ENCODE data around the gene WBP2. TPM values are rescaled to one million over a fixed set of nuclear protein-coding genes. Genes with fewer than 3 reads are reported as not detected.
"Not testable (repeated sequence)": the region's sequence is repeated elsewhere in the genome, so short reads cannot be mapped to it uniquely, and the experiment has no call there.

Gene WBP2
- polyA plus RNA-seq, 6 donors from 2014 or later, result 73.4 to 134 (median 87.6) TPM

DNA sequence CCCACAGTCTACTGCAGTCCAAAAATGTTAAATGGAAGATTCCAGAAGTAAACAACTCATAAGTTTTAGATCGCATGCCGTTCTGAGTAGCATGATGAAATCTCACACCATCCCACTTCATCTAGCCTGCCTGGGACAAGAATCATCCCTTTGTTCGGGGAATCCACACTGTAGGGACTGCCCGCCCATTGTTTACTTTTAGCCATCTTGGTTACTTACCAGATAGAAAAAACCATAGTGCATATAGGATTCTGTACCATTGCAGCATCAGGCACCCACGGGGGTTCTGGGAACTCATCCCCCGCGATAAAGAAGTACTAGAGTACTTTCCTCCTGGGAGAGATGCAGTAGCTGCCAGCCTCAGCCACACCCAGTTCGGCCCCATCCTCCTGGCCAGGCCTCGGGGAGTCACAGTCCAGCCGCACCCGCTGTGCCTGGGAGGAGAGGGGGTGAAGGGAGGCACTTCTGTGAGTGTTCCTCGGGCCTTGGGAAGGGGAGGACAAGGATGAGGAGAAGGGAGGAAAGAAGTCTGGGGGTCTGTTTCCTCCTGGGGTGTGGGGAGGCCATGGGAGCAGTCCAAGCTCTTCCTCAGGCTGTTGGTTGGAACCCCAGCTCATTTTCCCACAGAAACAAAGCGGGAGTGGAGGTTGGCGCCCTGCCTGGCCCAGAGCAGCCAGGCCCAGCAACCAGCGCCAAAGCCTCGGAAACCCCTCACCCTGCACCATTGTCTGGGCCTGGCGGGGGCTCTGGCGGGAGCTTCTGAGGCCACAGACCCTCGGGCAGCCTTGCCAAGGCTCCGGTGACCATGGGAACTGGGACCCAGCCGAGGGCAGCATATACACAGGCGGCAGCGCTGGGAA, 14.4 kb upstream of the WBP2 start:
- Mint-ChIP-seq H3K4me1 (peaks cover 6 to 12% (median 7%) of the 10 kb centered on the region in 3 donors), H3K9me3 (no peaks in the 10 kb centered on the region), H3K4me3 (no peak overlapping the region), H3K36me3 (no peaks in the 10 kb centered on the region), H3K27ac (peak overlapping the region in 1 of 6 donors; percentile 65), H3K27me3 (no peaks in the 10 kb centered on the region)
- DNase-seq (no peak), ATAC-seq (ENCODE audit: low read depth in 2 of 2) (no peak)

DNA sequence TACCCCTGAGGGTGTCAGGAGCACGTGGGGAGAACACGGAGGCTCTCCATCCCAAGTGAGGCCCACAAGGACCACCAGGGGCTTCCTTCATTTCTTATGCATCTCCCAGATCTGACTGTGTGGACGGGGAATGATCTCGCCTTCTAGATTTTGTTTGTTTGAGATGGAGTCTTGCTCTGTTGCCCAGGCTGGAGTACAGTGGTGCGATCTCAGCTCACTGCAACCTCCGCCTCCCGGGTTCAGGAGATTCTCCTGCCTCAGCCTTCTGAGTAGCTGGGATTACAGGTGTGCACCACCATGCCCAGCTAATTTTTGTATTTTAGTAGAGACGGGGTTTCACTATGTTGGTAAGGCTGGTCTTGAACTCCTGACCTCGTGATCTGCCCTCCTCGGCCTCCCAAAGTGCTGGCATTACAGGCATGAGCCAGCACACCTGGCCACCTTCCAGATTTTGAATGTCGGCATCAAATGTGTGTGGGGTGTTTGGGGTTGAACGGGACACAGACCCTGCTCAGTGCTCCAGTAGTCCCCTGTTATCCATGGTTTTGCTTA, 13.7 kb upstream of the WBP2 start:
- peaks cover 13 to 19% (median 14%) of the 10 kb centered on the region in 3 donors for H3K4me1 Mint-ChIP-seq
- ATAC-seq (ENCODE audit: low read depth in 2 of 2); H3K36me3 Mint-ChIP-seq; H3K9me3 Mint-ChIP-seq; H3K27me3 Mint-ChIP-seq; DNase-seq; H3K27ac Mint-ChIP-seq; H3K4me3 Mint-ChIP-seq: not testable (repeated sequence)

DNA sequence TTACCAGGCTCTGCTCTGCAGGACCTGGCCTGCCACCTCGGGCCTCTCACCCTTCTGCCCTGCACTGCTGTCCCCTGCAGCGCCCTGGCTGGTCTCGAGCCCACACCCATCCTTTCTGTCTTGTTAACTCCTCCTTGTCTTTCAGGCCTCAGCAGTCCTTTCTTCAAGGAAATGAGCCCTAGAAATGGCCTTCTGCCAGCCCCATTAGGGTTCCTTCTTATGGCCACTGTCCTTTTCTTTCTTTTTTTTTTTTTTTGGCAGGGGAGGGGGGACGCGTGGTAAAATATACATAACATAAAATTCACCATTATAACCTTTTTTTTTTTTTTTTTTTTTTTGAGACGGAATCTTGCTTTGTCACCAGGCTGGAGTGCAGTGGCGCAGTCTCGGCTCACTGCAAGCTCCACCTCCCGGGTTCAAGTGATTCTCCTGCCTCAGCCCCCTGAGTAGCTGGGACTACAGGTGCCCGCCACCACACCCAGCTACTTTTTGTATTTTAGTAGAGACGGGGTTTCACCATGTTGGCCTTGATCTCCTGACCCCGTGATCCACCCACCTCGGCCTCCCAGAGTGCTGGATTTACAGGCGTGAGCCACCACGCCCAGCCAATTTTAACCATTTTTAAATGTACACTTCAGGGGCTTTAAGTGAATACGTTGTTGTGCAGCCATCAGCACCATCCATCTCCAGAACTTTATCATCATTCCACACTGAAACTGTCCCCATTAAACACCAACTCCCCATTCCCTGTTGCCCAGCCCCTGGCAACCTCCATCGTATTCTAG, 10.5 kb upstream of the WBP2 start:
- Mint-ChIP-seq H3K4me3 (peak overlapping the region in 1 of 8 donors; percentile 53), H3K27ac (peak overlapping the region; percentile 52 to 97 (median 87)), H3K4me1 (peaks cover 13 to 29% (median 21%) of the 10 kb centered on the region in 3 donors)
- not testable (repeated sequence) for H3K36me3 Mint-ChIP-seq; H3K9me3 Mint-ChIP-seq; H3K27me3 Mint-ChIP-seq; DNase-seq; ATAC-seq (ENCODE audit: low read depth in 2 of 2)

DNA sequence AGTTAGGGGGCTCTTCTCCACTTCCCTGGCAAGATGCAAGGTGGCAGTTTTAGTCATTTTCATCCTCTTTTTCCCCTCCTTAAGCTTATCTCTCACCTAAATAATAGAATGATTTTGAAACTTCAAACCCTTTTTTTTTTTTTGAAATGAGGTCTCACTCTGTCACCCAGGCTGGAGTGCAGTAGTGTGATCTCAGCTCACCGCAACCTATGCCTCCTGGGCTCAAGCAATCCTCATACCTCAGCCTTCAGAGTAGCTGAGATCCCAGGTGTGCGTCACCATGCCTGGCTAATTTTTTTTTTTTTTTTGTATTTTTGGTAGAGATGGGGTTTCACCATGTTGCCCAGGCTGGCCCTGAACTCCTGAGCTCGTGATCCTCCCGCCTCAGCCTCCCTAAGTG, 9.8 kb upstream of the WBP2 start:
- H3K27ac Mint-ChIP-seq, result peak overlapping the region; percentile 61 to 97 (median 95)
- H3K9me3 Mint-ChIP-seq, DNase-seq, H3K27me3 Mint-ChIP-seq, H3K36me3 Mint-ChIP-seq: not testable (repeated sequence)
- H3K4me1 Mint-ChIP-seq, result peaks cover 13 to 30% (median 21%) of the 10 kb centered on the region in 3 donors
- peak overlapping the region in 2 of 8 donors; percentile 46 to 55 for H3K4me3 Mint-ChIP-seq
- peak; percentile 6 to 20 for ATAC-seq (ENCODE audit: low read depth in 2 of 2)

DNA sequence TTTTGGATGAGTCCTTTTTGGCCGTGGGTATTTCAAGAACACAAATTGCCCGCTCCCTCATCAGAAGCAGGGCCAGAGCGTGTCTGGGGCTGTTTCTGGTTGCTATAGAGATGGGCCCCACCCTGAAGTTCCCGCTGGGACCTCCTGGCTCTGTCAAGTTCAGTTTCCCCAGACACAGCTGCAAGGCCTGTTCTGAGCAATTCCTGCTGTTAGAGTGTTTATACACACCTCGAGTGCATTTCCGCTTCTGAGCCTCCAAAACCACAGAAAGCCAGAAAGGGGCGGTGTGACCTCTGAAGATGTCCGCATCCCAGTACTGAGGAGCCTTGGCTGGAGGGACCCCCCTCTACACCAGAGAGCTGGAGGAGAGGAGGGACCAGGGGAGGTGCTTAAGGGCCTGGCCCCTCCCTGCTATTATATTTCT, 9.3 kb upstream of the WBP2 start:
- Mint-ChIP-seq H3K4me1 (peaks cover 13 to 31% (median 22%) of the 10 kb centered on the region in 3 donors), H3K36me3 (no peaks in the 10 kb centered on the region), H3K27me3 (no peaks in the 10 kb centered on the region), H3K9me3 (no peaks in the 10 kb centered on the region), H3K4me3 (peak overlapping the region in 7 of 8 donors; percentile 15 to 83 (median 55)), H3K27ac (peak overlapping the region; percentile 87 to 97 (median 95))
- ATAC-seq (ENCODE audit: low read depth in 2 of 2) (peak; percentile 90 to 92), DNase-seq (peak; percentile 70)

DNA sequence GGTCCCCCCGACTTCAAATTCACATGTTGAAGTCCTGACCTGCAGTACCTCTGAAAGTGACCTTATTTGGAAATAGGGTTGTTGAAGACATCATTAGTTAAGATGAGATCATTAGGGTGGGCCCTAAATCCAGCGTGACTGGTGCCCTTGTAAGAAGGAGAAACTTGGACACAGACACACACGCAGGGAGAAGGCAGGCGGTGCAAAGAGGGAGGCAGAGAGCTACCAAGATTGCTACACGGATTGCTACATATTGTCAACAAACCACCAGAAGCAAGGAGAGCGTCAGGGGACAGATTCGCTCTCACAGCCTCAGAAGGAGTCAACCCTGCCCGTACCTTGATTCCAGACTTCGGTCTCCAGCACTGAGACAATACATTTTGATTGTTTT, 6.8 kb upstream of the WBP2 start:
- no peaks in the 10 kb centered on the region for H3K9me3 Mint-ChIP-seq
- peaks cover 19 to 53% (median 31%) of the 10 kb centered on the region in 3 donors for H3K4me1 Mint-ChIP-seq

DNA sequence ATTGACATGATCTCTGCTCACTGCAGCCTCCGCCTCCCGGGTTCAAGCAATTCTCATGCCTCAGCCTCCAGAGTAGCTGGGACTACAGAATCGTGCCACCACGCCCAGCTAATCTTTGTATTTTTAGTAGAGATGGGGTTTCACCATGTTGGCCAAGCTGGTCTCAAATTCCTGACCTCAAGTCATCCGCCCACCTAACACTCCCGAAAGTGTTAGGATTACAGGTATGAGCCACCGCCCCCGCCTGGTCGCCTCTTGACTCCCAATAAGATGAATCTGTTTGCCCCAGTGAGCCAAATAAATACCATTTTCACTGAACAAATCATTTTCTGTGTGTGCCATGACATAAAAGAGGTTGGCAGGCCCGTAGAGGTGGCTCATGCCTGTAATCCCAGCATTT, 4.2 kb upstream of the WBP2 start:
- Mint-ChIP-seq H3K4me1 (peaks cover 18 to 50% (median 32%) of the 10 kb centered on the region in 3 donors), H3K4me3 (peak overlapping the region in 5 of 8 donors; percentile 24 to 85 (median 52)), H3K27ac (peak overlapping the region in 3 of 6 donors; percentile 75 to 88 (median 81))
- ATAC-seq (ENCODE audit: low read depth in 2 of 2); H3K9me3 Mint-ChIP-seq; H3K36me3 Mint-ChIP-seq; DNase-seq; H3K27me3 Mint-ChIP-seq: not testable (repeated sequence)

More for the DNA sequence above, 6.8 kb upstream of the WBP2 start:
- DNase-seq (no peak), ATAC-seq (ENCODE audit: low read depth in 2 of 2) (no peak)
- H3K4me3 Mint-ChIP-seq, result peak overlapping the region in 1 of 8 donors; percentile 50
- H3K36me3 Mint-ChIP-seq, result no peaks in the 10 kb centered on the region
- no peaks in the 10 kb centered on the region for H3K27me3 Mint-ChIP-seq
- H3K27ac Mint-ChIP-seq, result peak overlapping the region in 4 of 6 donors; percentile 82 to 92 (median 89)

DNA sequence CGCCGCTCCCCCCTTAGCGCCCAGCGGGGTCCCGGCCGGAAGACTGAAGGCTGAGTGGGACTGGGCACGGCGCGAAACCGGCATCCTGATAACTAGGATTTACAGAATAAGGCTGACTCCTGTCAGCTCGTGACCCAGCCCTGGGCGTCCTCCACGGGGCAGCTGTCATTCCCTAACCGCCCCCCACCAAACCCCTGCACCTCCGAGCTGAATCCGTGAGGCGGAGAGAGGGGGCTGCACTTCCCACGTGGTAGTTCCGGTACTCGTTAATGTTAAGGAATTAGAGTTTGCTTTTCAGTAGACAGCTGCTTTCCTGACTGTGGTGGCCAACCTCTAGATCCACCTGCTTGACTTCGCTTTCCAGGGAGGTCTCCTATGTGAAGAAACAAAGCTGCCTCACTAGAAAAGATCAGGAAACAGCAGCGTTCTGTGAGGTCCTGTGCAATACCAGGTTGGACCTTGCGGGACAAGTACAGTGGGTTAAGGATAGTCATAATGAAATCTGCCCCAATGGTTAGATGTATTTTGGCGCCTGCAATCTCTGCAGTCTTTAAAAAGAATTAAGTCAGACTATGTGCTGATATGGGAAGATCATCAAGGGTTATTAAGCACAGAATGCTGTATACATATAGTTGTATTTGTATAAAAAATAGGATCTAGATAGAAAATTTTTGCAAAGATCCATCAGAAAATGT, 1.1 kb upstream of the WBP2 start:
- no peak for ATAC-seq (ENCODE audit: low read depth in 2 of 2)
- peak overlapping the region in 4 of 6 donors; percentile 85 to 96 (median 92) for H3K27ac Mint-ChIP-seq
- no peaks in the 10 kb centered on the region for H3K27me3 Mint-ChIP-seq
- no peak for DNase-seq
- H3K4me3 Mint-ChIP-seq, result peak overlapping the region in 1 of 8 donors; percentile 93
- no peaks in the 10 kb centered on the region for H3K9me3 Mint-ChIP-seq
- peaks cover 20 to 55% (median 43%) of the 10 kb centered on the region in 3 donors for H3K4me1 Mint-ChIP-seq
- H3K36me3 Mint-ChIP-seq, result no peaks in the 10 kb centered on the region

DNA sequence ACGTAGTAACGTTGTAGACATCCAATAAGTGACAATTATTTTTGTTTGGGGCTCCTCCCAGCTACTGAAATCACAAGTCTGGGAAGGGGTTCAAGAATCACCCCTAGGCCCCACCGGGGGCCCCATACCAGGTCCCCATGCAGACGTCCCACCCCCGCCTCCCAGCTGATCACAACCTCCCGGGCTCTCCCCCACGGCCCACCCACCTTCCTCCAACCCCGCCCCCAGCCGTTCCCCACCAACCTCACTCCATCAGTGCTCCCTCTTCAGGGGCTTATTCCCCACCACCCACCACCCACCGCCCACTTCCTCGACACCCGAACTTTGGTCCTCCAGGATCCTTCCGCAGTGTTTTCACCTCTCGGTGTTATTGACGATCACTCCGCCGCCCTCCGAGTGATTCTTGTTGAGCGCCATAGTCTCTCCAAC, 240 bp downstream of the WBP2 start:
- H3K4me1 Mint-ChIP-seq, result peaks cover 20 to 55% (median 38%) of the 10 kb centered on the region in 3 donors
- no peak overlapping the region for H3K4me3 Mint-ChIP-seq
- no peaks in the 10 kb centered on the region for H3K36me3 Mint-ChIP-seq
- H3K27ac Mint-ChIP-seq, result no peak overlapping the region
- ATAC-seq (ENCODE audit: low read depth in 2 of 2) (peak; percentile 2 to 4), DNase-seq (no peak)
- no peaks in the 10 kb centered on the region for H3K27me3 Mint-ChIP-seq
- H3K9me3 Mint-ChIP-seq, result no peaks in the 10 kb centered on the region

DNA sequence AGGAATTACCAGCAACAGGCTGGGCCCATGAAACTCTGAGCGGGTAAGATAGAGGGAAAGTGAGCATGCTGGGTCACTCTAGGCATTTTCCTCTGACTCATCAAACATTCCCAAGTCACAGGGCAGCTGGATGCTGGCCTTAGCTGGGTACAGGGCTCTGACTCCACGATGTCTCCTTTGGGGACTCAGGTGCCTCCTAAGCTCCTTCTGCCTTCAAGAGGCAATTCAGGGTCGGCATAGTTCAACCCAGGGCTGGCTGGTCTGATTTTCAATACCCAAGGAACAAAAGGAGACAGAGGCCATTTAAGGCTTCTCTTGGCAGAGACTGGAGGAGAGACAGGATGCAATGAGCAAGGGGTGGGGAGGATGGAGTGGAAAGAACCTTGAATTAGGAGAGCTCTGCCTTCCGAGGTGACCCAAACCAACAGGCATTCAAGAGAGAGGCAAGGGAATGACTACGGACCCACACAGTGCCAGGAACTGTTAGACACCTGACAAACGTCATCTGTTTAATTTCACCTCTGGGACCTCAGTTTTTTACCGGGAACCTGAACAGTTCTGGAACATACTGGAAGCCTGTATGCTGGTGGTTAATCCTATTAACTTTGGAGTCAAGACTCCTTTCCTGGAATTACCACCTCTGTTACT, 910 bp downstream of the WBP2 start:
- no peaks in the 10 kb centered on the region for H3K36me3 Mint-ChIP-seq
- H3K27me3 Mint-ChIP-seq, result no peaks in the 10 kb centered on the region
- peak overlapping the region in 1 of 6 donors; percentile 91 for H3K27ac Mint-ChIP-seq
- no peak overlapping the region for H3K4me3 Mint-ChIP-seq
- H3K4me1 Mint-ChIP-seq, result peaks cover 20 to 52% (median 35%) of the 10 kb centered on the region in 3 donors
- DNase-seq (no peak), ATAC-seq (ENCODE audit: low read depth in 2 of 2) (no peak)
- H3K9me3 Mint-ChIP-seq, result no peaks in the 10 kb centered on the region

DNA sequence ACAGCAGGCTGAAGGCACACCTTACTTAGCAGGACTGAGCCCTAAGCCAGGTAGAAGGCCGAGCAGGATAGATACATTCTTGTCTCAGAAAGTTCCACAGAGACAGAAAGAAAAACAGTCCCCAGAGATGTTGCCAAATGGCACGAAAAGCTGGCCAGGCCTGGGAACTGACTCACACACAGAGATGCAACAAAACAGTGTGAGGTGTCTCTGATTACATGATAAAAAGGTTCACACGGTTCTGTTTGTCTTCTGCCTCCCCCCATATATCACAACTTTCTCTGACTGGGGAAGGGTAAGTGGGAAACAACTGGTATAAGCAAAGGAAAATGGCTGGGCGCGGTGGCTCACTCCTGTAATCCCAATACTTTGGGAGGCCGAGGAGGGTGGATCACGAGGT, 1.7 kb downstream of the WBP2 start:
- no peak for ATAC-seq (ENCODE audit: low read depth in 2 of 2)
- Mint-ChIP-seq H3K9me3 (no peaks in the 10 kb centered on the region), H3K36me3 (peaks cover 1% of the 10 kb centered on the region in 2 donors), H3K27ac (peak overlapping the region in 3 of 6 donors; percentile 3 to 39 (median 38)), H3K4me1 (peaks cover 14 to 51% (median 28%) of the 10 kb centered on the region in 3 donors), H3K4me3 (peak overlapping the region in 4 of 8 donors; percentile 37 to 82 (median 62)), H3K27me3 (no peaks in the 10 kb centered on the region)
- no peak for DNase-seq

DNA sequence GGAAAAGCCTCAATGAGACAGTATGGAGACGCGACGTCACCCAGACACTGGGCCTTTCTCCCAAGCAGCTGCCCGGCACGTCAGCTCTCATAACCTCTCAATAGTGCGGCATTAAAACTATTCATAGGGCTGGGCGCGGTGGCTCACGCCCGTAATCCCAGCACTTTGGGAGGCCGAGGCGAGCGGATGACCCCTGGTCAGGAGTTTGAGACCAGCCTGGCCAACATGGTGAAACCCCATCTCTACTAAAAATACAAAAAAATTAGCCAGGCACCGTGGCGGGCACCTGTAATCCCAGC, 3.5 kb downstream of the WBP2 start:
- ATAC-seq (ENCODE audit: low read depth in 2 of 2); DNase-seq; H3K27me3 Mint-ChIP-seq; H3K9me3 Mint-ChIP-seq: not testable (repeated sequence)
- Mint-ChIP-seq H3K36me3 (peaks cover 4 to 11% of the 10 kb centered on the region in 2 donors), H3K4me1 (peaks cover 18 to 42% (median 36%) of the 10 kb centered on the region in 3 donors), H3K27ac (peak overlapping the region in 1 of 6 donors; percentile 30), H3K4me3 (peak overlapping the region in 2 of 8 donors; percentile 63 to 73)

Measured in naive B cell (primary cell).